Right lobe of liver (tissue), 4 donors: ENCODE results near the gene FAIM2.

Source experiments
- CTCF ChIP-seq, 4 donors: fragments of 200-600 bp in 3 of 4; fragments of 450-650 bp in 1 of 4; IDR thresholded peaks; one replicate each; pipeline versions ENCODE4 v1.5.1 to v1.8.0; 2016 to 2022; ENCODE audit warnings: antibody characterized with exemption in 4 of 4, mild to moderate bottlenecking in 2 of 4
- POLR2A ChIP-seq: fragments of 450-650 bp; IDR thresholded peaks from one replicate; pipeline ENCODE4 v1.6.1; 2017; ENCODE audit warnings: antibody characterized with exemption, mild to moderate bottlenecking
- donor health status: DM: no; HTN: no; CAD: no.
- donor health status: DM: no; HTN: no; CAD: no.
- donor health status: DM: no; HTN: yes; CAD: no.

- no peak for TF ChIP-seq CTCF (IDR thresholded peaks at IDR 0.05)
- no peak for TF ChIP-seq POLR2A
Measured at GRCh38 chr12:49877066-49877465, 26.6 kb downstream of the FAIM2 start.
